ENCODE results near the gene HM13. TPM values are rescaled to one million over a fixed set of nuclear protein-coding genes. Genes with fewer than 3 reads are reported as not detected.

Gene HM13
- total and polyA plus RNA-seq, 9 of the 15 experiments (the other 6 are each of a cell fraction or from before 2014, with no cell fraction given), result 7.7 to 136 (median 74.5) TPM

- peak; percentile 37; the same call in 1 of the 2 replicates for TF ChIP-seq NKRF (IDR thresholded peaks at IDR 0.05; ENCODE audit: borderline replicate concordance)
- peak; percentile 54; the same call in 1 of the 2 replicates for TF ChIP-seq EP400 (IDR thresholded peaks at IDR 0.05)
- no peak for TF ChIP-seq E2F5 (CRISPR knock-in tag; IDR thresholded peaks at IDR 0.05)
- TF ChIP-seq EWSR1 (IDR thresholded peaks at IDR 0.05; ENCODE audit: borderline replicate concordance, low read depth, partially characterized antibody), result no peak
- TF ChIP-seq CC2D1A (IDR thresholded peaks at IDR 0.05), result no peak
- TF ChIP-seq NCOA2 (IDR thresholded peaks at IDR 0.05; ENCODE audit: partially characterized antibody in 2 of 2), result no peak
- TF ChIP-seq ZNF280B (CRISPR knock-in tag; IDR thresholded peaks at IDR 0.05), result no peak
- TF ChIP-seq ELK1 (CRISPR knock-in tag; IDR thresholded peaks at IDR 0.05), result no peak
- TF ChIP-seq BRD9 (IDR thresholded peaks at IDR 0.05; ENCODE audit: low read depth, partially characterized antibody), result no peak
- TF ChIP-seq PCBP1 (IDR thresholded peaks at IDR 0.05; ENCODE audit: low read depth, low read length, poor library complexity, severe bottlenecking), result peak; percentile 74
- no peak for TF ChIP-seq ID3 (CRISPR knock-in tag; IDR thresholded peaks at IDR 0.05)
- no peak for TF ChIP-seq ID3 (tag; IDR thresholded peaks at IDR 0.05)
- TF ChIP-seq ADNP (tag; IDR thresholded peaks at IDR 0.05), result no peak
- TF ChIP-seq MYNN (IDR thresholded peaks at IDR 0.05), result no peak
- TF ChIP-seq MYNN (CRISPR knock-in tag; IDR thresholded peaks at IDR 0.05), result no peak
- no peak for TF ChIP-seq MYC (IDR thresholded peaks at IDR 0.05; ENCODE audit: low read depth, low read length)
- peak; percentile 37; the same call in 1 of the 2 replicates for TF ChIP-seq MYC (CRISPR knock-in tag; IDR thresholded peaks at IDR 0.05; ENCODE audit: borderline replicate concordance, low read depth)
- TF ChIP-seq MEF2A (IDR thresholded peaks at IDR 0.05; ENCODE audit: control insufficient read depth, low read depth, low read length), result no peak
- TF ChIP-seq BRD4 (IDR thresholded peaks at IDR 0.05), result no peak
- TF ChIP-seq POLR3G (IDR thresholded peaks at IDR 0.05; ENCODE audit: extremely low read depth, insufficient read length, insufficient replicate concordance), result no peak
- no peak for TF ChIP-seq KLF10 (CRISPR knock-in tag; IDR thresholded peaks at IDR 0.05)
- no peak for TF ChIP-seq NFXL1 (CRISPR knock-in tag; IDR thresholded peaks at IDR 0.05)
- no peak for TF ChIP-seq TCF15 (CRISPR knock-in tag; IDR thresholded peaks at IDR 0.05)
Measured at GRCh38 chr20:31608251-31608945, 94.2 kb downstream of the HM13 start (continued).
